Endodermal cell (in vitro differentiated cells): ENCODE measurements around the gene SLX9. TPM values are rescaled to one million over a fixed set of nuclear protein-coding genes. Genes with fewer than 3 reads are reported as not detected.

Experiments
- DNase-seq: peaks from one replicate; pipeline ENCODE4 v3.0.0-alpha.2; 2017
- H3K27ac ChIP-seq: 2 replicates; pipeline ENCODE4 v1.5.1; 2013; ENCODE audit warnings: mild to moderate bottlenecking, low read depth, low read length, moderate library complexity
- H3K27me3 ChIP-seq: 2 replicates; pipeline ENCODE4 v1.6.1; 2013; ENCODE audit warnings: mild to moderate bottlenecking, low read length, moderate library complexity; ENCODE audit not compliant: insufficient read depth, control insufficient read depth, poor library complexity, severe bottlenecking
- H3K36me3 ChIP-seq: 2 replicates; pipeline ENCODE4 v1.7.0; 2013; ENCODE audit warnings: mild to moderate bottlenecking, low read length, moderate library complexity; ENCODE audit not compliant: control insufficient read depth, insufficient read depth
- H3K4me1 ChIP-seq: one replicate; pipeline ENCODE4 v1.7.0; 2013; ENCODE audit warnings: low read length; ENCODE audit not compliant: control insufficient read depth, insufficient read depth
- H3K4me3 ChIP-seq: 2 replicates; pipeline ENCODE4 v1.5.1; 2013; ENCODE audit warnings: mild to moderate bottlenecking, low read length, moderate library complexity
- H3K9ac ChIP-seq: 2 replicates; pipeline ENCODE4 v1.6.1; 2013; ENCODE audit warnings: mild to moderate bottlenecking, low read length, moderate library complexity; ENCODE audit not compliant: poor library complexity, severe bottlenecking; ENCODE audit errors: extremely low read depth
- H3K9me3 ChIP-seq: 2 replicates; pipeline ENCODE4 v1.6.1; 2013; ENCODE audit warnings: mild to moderate bottlenecking, low read length, moderate library complexity; ENCODE audit not compliant: control insufficient read depth
- H3K27ac Mint-ChIP-seq: 2 replicates; pipeline ENCODE4 v1.8.0; 2020; ENCODE audit warnings: mixed read lengths
- H3K27me3 Mint-ChIP-seq: 2 replicates; pipeline ENCODE4 v1.8.0; 2021; ENCODE audit warnings: mild to moderate bottlenecking, mixed read lengths; ENCODE audit not compliant: insufficient read depth
- H3K36me3 Mint-ChIP-seq: 2 replicates; pipeline ENCODE4 v1.8.0; 2020; ENCODE audit warnings: low read depth, mixed read lengths
- H3K4me1 Mint-ChIP-seq: 2 replicates; pipeline ENCODE4 v1.8.0; 2020; ENCODE audit warnings: mixed read lengths
- H3K4me3 Mint-ChIP-seq: 2 replicates; pipeline ENCODE4 v1.8.0; 2020; ENCODE audit warnings: mild to moderate bottlenecking, moderate library complexity, mixed read lengths
- H3K9me3 Mint-ChIP-seq: 2 replicates; pipeline ENCODE4 v1.8.0; 2020; ENCODE audit warnings: mild to moderate bottlenecking, mixed read lengths
- WGBS, 2 experiments: methylation state at CpG; one replicate each; pipeline versions ENCODE4 v1.1.5 to v1.1.7; 2013; ENCODE audit warnings: missing lambda C conversion rate in 2 of 2, mixed read lengths in 1 of 2; ENCODE audit not compliant: insufficient coverage in 1 of 2, insufficient read length in 1 of 2; 5-methylcytosine and 5-hydroxymethylcytosine counted together
- total RNA-seq, 2 donors: library from RNA; stranded (reverse); fragmentation: NEBNext Ultra II Directional in 1 of 2; extraction: Animal tissue kit (Norgen Biotek cat#: 25700) in 1 of 2; gene quantifications; 2 replicates in 1 of 2; 3 replicates in 1 of 2; pipeline ENCODE4 v1.2.1, GENCODE V29; 2021
- TF ChIP-seq, protein P1 (sequence below): fragments of 200-600 bp; sonication (generic); conservative IDR thresholded peaks from 2 replicates; pipeline ENCODE4 v1.5.0; 2021; ENCODE audit warnings: antibody characterized with exemption, mild to moderate bottlenecking

SLX9 gene
- total RNA-seq, 2 donors from 2014 or later = 38.0 to 48.9 TPM

- Mint-ChIP-seq H3K36me3 (no peaks in the 10 kb centered on the region), H3K9me3 (peaks cover 9% of the 10 kb centered on the region), H3K4me3 (peak overlapping the region; percentile 51), H3K27ac (no peak overlapping the region), H3K27me3 (peaks cover 43% of the 10 kb centered on the region), H3K4me1 (peaks cover 2% of the 10 kb centered on the region)
- Histone ChIP-seq H3K4me1 (no peaks in the 10 kb centered on the region), H3K27me3 (peaks cover 40% of the 10 kb centered on the region), H3K9ac (no peak overlapping the region), H3K4me3 (no peak overlapping the region), H3K27ac (no peak overlapping the region), H3K9me3 (peaks cover 4% of the 10 kb centered on the region), H3K36me3 (no peaks in the 10 kb centered on the region)
- WGBS, 2 experiments = 22 to 43% methylated on average over 16 to 66 of the region's 101 CpGs
- TF ChIP-seq, protein P1, sequence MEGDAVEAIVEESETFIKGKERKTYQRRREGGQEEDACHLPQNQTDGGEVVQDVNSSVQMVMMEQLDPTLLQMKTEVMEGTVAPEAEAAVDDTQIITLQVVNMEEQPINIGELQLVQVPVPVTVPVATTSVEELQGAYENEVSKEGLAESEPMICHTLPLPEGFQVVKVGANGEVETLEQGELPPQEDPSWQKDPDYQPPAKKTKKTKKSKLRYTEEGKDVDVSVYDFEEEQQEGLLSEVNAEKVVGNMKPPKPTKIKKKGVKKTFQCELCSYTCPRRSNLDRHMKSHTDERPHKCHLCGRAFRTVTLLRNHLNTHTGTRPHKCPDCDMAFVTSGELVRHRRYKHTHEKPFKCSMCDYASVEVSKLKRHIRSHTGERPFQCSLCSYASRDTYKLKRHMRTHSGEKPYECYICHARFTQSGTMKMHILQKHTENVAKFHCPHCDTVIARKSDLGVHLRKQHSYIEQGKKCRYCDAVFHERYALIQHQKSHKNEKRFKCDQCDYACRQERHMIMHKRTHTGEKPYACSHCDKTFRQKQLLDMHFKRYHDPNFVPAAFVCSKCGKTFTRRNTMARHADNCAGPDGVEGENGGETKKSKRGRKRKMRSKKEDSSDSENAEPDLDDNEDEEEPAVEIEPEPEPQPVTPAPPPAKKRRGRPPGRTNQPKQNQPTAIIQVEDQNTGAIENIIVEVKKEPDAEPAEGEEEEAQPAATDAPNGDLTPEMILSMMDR = no peak
- no peak for DNase-seq
These were observed 78.6 kb downstream of the SLX9 start for GRCh38 chr21:45018131-45019075.

DNA sequence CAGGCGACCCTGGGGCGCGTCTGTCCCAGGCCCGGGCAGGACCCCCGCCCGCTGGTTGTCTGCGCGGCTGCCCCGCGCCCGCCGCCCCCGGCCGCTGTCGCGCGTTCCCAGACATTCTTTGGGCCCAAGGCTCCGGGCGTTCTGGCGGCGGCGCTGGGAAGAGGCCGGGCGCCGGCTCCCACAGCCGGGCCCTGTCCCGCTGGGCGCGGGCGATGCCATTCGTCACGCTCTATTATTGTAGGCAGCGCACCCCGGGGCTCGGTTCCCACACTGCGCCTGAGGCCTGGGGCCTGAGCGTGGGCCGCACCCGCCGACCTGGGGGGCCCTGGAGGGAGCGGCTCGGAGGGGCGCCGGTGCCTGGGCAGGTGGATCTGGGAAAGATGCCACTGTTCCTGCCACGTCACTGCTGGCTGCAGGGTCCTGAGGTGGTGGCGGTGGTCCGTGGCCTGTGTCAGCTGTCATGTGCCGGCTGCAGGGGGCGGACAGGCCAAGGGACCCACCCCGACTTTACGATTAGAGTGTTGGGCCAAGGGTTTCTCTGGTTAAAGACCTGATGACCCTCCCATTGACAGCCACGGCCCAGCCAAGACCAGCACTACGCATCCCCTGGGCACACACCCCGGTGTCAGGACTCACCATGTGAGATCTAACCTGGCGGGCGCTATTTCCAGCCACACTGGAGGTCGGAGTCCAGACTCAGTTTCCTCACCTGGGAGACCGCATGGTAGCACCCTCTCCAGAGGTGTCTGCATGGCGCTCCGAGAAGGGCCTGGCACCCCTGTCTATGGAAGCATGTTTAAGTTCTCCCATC, 79.5 kb downstream of the SLX9 start:
- peaks cover 16% of the 10 kb centered on the region for H3K9me3 Mint-ChIP-seq
- Histone ChIP-seq H3K9me3 (peaks cover 10% of the 10 kb centered on the region), H3K27ac (no peak overlapping the region), H3K4me1 (no peaks in the 10 kb centered on the region), H3K9ac (no peak overlapping the region), H3K27me3 (peaks cover 40% of the 10 kb centered on the region), H3K4me3 (no peak overlapping the region), H3K36me3 (no peaks in the 10 kb centered on the region)
- peak overlapping the region; percentile 38 for H3K4me3 Mint-ChIP-seq
- H3K36me3 Mint-ChIP-seq = peaks cover 2% of the 10 kb centered on the region
- H3K27me3 Mint-ChIP-seq = peaks cover 47% of the 10 kb centered on the region
- H3K27ac Mint-ChIP-seq = no peak overlapping the region
- no peak for DNase-seq
- TF ChIP-seq, protein P1 = no peak
- WGBS, 2 experiments = 53 to 55% methylated on average over 29 to 60 of the region's 60 CpGs
- H3K4me1 Mint-ChIP-seq = no peaks in the 10 kb centered on the region

DNA sequence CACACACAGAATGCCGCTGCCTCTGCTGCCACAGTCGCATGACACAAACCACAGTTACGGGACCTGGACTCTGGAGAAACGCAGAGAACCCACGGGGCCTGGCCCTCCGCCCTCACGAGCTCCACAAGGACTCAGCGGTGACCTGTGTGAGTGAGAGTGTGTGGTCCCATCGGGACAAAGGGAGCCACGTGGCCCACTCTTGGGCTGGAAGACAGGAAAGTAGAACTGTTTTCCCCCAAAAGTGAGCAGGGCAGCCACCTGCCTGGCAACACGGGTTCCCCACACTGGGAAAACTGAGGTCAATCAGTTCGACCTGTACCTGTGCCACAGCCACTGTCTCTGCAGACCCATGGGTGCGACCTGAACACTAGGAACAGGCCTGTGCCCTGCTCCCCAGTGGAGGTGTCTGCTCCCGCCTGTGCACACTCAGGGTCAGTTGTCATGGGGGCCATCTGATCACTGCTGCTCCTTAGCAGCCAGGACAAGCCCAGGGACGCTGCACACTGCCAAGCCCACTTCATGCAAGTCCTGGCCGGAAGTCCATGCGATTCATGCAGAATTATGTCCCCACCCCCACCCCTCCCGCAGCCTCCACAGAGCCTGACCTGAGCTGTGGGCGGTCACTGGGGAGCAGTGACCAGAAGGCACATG, 80.2 kb downstream of the SLX9 start:
- H3K27me3 ChIP-seq = peaks cover 40% of the 10 kb centered on the region
- Mint-ChIP-seq H3K27ac (no peak overlapping the region), H3K4me3 (peak overlapping the region; percentile 38), H3K36me3 (peaks cover 2% of the 10 kb centered on the region), H3K27me3 (peaks cover 50% of the 10 kb centered on the region), H3K9me3 (peaks cover 23% of the 10 kb centered on the region), H3K4me1 (no peaks in the 10 kb centered on the region)
- no peaks in the 10 kb centered on the region for H3K36me3 ChIP-seq
- no peak overlapping the region for H3K27ac ChIP-seq
- H3K9me3 ChIP-seq = peaks cover 10% of the 10 kb centered on the region
- no peak overlapping the region for H3K4me3 ChIP-seq
- TF ChIP-seq, protein P1 = no peak
- 82 to 85% methylated on average over 14 to 19 of the region's 19 CpGs for WGBS, 2 experiments
- no peak overlapping the region for H3K9ac ChIP-seq
- DNase-seq = no peak
- H3K4me1 ChIP-seq = no peaks in the 10 kb centered on the region
